Stimulated activated CD4-positive, alpha-beta T cell treated with anti-CD3 and anti-CD28 coated beads, Interleukin-15, amount 100 ng/mL, for 48 hours (primary cell): ENCODE results near the gene RHBDF2.

Experiments
- DNase-seq, 2 donors: peaks; one replicate each; pipeline ENCODE4 v3.0.0-alpha.2; 2020; ENCODE audit warnings: low read depth in 2 of 2

RHBDF2 gene

DNA sequence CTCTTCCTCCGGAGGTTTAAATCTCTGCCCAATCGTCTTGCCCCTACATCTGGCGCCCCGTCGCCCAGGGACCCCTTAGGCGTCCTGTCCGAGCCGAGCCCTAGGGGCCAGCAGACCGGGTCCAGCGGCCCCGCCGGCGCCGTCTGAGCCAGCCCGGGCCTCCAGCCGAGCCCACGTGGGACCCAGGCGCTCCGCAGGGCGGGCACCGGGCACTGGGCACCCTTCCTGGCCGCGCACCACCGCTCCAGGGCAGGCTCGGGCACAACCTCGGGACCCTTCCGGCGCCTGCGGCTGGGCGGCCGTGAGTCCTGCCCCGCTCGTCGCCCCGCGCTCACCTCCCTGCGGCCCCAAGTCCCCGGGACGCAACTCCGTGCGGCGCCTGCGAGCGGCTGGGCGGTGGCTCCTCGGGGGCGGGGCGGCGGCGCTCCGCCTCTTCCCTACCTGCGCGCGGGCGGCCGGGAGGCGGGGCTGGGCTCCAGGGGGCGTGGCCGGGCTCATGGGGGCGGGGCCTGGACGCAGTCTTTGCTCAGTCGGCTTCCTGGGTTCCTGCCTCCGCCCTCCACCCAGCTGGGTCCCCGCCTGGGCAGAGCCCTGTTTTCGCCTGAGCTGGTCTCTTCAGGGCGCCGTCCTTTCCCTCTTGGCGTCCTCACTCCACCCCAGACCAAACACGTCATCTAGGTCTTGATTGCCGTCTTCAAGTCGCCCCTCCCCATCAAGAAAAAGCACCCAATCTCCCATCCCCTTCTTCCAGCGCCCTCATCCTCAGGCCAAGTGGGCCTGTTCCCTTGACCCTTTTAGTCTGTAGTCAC is at the start of gene RHBDF2:
RHBDF2 (minus strand) TSS at position 406 of the 809 bp plus-strand sequence. CDS start 19,899 bp downstream, outside the sequence.
- peak; percentile 86 to 95 for DNase-seq

GRCh38 chr17:76549539-76549938 is 48.3 kb upstream of the RHBDF2 start:
- no peak for DNase-seq

- no peak for DNase-seq
These were observed 47.9 kb upstream of the RHBDF2 start for GRCh38 chr17:76549215-76549518.

- no peak for DNase-seq
These were observed 47.4 kb upstream of the RHBDF2 start for GRCh38 chr17:76548378-76549214.

- DNase-seq = no peak
These were observed 46.5 kb upstream of the RHBDF2 start for GRCh38 chr17:76547642-76548202.

DNA sequence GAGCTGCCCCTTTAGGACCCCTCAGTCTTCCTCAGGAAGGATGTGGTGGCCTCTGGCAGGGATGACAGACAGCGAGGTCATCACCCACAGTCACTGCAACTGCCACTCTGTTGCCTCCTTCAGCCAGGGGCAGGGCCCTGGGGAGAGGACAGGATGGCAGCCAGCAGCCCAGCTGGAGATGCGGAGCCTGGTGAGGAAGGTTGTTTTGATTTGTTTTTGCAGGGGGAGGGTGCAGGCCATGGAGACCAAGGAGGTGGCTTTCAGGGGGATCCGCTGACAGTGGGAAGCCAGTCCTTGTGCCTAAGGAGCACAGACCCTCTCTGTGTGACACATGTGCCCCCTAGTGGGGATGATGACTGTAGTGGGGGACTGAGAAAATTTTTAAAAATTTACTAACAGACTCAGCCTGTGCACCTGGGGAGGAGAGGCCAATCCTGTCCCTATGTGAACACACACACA is 46.0 kb upstream of the RHBDF2 start:
- peak in 1 of 2 donors; percentile 36 for DNase-seq

- no peak for DNase-seq
These were observed 45.4 kb upstream of the RHBDF2 start for GRCh38 chr17:76546556-76547182.

- no peak for DNase-seq
These were observed 44.8 kb upstream of the RHBDF2 start for GRCh38 chr17:76545918-76546555.

DNA sequence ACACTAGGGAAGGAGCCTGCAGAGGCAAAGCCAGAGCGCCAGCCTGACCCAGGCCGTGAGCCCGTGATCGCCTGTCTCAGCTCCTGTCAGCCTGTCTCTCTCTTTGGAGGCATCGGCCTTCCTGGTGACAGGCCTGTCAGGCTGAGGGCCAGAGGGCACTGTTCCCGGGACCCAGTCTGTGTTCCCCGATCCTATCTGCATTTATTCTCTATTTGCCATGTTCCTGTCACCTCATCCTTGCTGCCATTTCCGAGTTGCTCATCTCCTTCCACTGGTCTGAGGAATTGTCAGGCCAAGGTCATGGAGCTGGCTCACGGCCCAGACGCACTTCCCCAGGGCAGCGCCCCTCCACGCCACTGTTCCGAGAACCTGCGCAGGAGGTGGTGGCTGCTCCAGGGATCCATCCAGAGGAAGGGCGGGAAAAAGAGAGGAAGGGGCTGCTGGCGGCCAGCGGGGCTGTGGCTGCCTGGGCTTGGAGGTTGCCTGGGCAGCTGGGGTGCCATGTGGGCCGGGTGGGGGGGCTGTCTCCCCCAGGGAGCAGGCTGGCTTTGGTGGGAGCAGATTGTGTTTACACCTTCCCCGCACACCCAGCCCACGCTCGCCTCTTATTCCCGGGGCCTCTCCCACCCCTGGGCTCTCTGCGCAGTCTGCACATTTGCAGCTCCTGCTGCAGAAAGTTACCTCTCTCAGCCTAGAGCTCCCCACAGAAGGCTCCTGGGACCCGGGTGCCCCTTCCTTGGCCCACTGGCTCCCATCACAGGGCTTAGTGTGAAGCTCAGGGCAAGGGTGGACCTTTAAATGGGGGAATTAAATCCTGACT is 43.5 kb upstream of the RHBDF2 start:
- no peak for DNase-seq

- no peak for DNase-seq
These were observed 42.8 kb upstream of the RHBDF2 start for GRCh38 chr17:76543826-76544545.

GRCh38 chr17:76543482-76543825 is 42.2 kb upstream of the RHBDF2 start:
- DNase-seq = no peak

- DNase-seq = no peak
These were observed 41.8 kb upstream of the RHBDF2 start for GRCh38 chr17:76542984-76543383.

DNA sequence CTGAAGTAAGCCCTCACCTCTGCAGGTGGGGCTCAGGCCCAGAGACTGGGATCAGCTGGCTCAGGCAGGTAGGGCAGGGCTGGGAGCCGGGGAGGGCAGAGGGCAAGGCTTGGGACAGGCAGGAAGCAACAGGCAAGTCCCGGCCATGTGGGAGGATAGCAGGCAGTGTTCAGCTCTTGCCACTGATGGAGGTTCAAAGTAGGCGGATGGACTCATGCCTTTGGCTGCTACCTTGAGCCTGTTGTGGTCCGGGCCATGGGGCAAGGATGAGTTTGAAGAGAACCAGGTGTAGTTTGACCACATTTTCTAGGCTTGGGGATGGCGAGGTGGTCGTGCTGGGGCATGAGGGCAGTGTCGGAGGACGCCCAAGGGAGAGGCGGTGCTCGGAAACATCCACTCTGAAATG is 41.3 kb upstream of the RHBDF2 start:
- DNase-seq = no peak

DNA sequence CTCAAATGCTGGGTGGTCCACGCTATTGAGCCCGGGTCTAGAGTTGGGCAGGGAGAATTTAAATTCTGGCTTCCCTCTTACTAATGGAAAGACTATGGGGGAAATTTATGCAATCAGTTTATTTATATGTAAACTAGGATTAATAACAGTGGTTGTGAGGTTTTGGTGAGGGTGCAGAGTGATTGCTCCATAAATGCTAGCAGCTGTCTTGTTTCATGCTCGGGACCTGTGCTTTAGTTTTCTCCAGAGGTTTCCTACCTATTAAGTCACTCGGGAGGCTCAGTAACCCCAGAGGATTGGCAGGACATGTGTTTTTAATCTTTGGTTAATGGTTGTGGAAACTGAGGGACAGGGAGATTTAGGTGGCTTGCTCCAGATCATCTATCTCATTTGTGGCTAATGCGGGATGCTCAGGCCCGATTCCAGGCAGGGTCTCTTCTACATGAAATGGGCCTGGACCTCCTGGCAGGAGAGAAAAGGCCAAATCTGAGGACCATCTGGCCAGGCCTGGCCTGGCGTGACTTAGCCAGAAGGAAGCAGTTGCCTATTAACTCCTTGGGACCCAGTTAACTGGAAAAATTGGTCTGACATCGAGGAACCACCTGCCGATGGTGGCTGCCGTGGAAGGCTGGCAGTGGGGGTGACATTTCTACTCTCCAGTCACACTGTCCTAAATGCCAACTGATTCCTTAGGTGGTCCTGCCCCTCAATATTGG is 40.7 kb upstream of the RHBDF2 start:
- no peak for DNase-seq

- DNase-seq = no peak
These were observed 39.4 kb upstream of the RHBDF2 start for GRCh38 chr17:76540381-76541300.

- no peak for DNase-seq
These were observed 38.5 kb upstream of the RHBDF2 start, which contains the start of gene PRCD for GRCh38 chr17:76539631-76540271. TSS of gene PRCD (plus strand) at chr17:76540044. CDS start at chr17:76540142, 98 bp downstream.

DNA sequence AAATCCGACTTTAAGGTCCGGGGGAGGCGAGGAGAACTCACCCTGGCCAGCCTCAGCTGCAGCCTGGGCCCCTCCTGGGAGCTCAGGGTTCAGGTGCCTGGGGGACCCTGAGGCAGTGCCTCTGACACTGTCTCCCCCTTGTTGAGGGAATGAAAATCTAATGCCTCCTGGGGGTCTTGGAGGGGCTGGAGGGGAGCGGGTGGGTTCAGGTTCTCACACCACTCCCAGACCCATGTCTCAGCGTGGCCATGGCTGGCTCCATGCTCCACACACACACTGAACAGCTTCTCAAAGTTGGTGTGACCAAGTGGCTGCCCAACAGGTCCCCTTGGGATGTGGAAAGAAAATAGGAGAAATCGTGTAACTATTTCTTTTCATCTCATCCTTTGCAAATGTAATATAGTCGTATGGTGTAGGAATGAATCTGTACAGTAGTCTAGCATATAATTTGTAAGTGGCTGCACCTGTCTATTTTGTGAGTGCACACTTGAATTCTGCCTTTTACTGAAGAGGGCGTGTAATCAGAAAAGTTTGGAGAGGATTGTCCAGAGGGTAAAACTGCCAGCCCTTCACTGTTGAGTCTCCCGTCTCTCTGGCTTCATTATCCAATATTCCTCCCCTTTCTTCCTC is 37.8 kb upstream of the RHBDF2 start:
- no peak for DNase-seq
